NCI-H748 (cell line): ENCODE data around the gene CNMD.
"Not testable (repeated sequence)": the region's sequence is repeated elsewhere in the genome, so short reads cannot be mapped to it uniquely, and the experiment has no call there.

Experiments used
- DNase-seq: peaks from one replicate; lab custom pipeline; 2025; ENCODE audit not compliant: unreplicated experiment; lab: John Stamatoyannopoulos, UW

Gene CNMD

GRCh38 chr13:52695856-52696255 lies 43.8 kb downstream of the CNMD start:
- DNase-seq = no peak

- DNase-seq = no peak
Measured at GRCh38 chr13:52686376-52686775, 53.2 kb downstream of the CNMD start.

GRCh38 chr13:52685806-52686205 lies 53.8 kb downstream of the CNMD start:
- not testable (repeated sequence) for DNase-seq

GRCh38 chr13:52677823-52678222 lies 61.8 kb downstream of the CNMD start:
- no peak for DNase-seq

- no peak for DNase-seq
Measured at GRCh38 chr13:52673465-52673864, 66.2 kb downstream of the CNMD start.

GRCh38 chr13:52670726-52671125 lies 68.9 kb downstream of the CNMD start:
- no peak for DNase-seq

- DNase-seq = no peak
Measured at GRCh38 chr13:52669677-52670076, 69.9 kb downstream of the CNMD start.

GRCh38 chr13:52665325-52665724 lies 74.3 kb downstream of the CNMD start:
- peak; percentile 29 for DNase-seq

GRCh38 chr13:52664272-52664671 lies 75.3 kb downstream of the CNMD start:
- no peak for DNase-seq

GRCh38 chr13:52659340-52659739 lies 80.3 kb downstream of the CNMD start:
- no peak for DNase-seq
